Activated naive CD8-positive, alpha-beta T cell treated with anti-CD3 and anti-CD28 coated beads for 36 hours (primary cell): ENCODE data around the gene IL17B. TPM values are rescaled to one million over a fixed set of nuclear protein-coding genes. Genes with fewer than 3 reads are reported as not detected.

Experiments used
- DNase-seq: peaks from one replicate; pipeline ENCODE4 v3.0.0; 2021
- H3K27ac Mint-ChIP-seq: one replicate; pipeline ENCODE4 v1.8.0; 2022; ENCODE audit warnings: mild to moderate bottlenecking, moderate library complexity, mixed read lengths
- H3K27me3 Mint-ChIP-seq: one replicate; pipeline ENCODE4 v1.8.0; 2022; ENCODE audit warnings: mild to moderate bottlenecking, mixed read lengths
- H3K36me3 Mint-ChIP-seq: one replicate; pipeline ENCODE4 v1.8.0; 2021; ENCODE audit warnings: mild to moderate bottlenecking, mixed read lengths
- H3K4me1 Mint-ChIP-seq: one replicate; pipeline ENCODE4 v1.8.0; 2021; ENCODE audit warnings: mixed read lengths
- H3K4me3 Mint-ChIP-seq: one replicate; pipeline ENCODE4 v1.8.0; 2022; ENCODE audit warnings: mild to moderate bottlenecking, moderate library complexity, mixed read lengths
- H3K9me3 Mint-ChIP-seq: one replicate; pipeline ENCODE4 v1.8.0; 2022; ENCODE audit warnings: mixed read lengths
- total RNA-seq, 2 experiments: library from RNA; stranded (reverse); gene quantifications; one replicate each; pipeline ENCODE4 v1.2.3, GENCODE V29; 2021

IL17B gene
- total RNA-seq, 2 experiments from 2014 or later: not detected

GRCh38 chr5:149365418-149365817, 13.7 kb downstream of the IL17B start:
- no peak overlapping the region for H3K27ac Mint-ChIP-seq
- no peak for DNase-seq
- H3K36me3 Mint-ChIP-seq: peaks cover 6% of the 10 kb centered on the region
- no peak overlapping the region for H3K4me3 Mint-ChIP-seq
- no peaks in the 10 kb centered on the region for H3K9me3 Mint-ChIP-seq
- H3K27me3 Mint-ChIP-seq: no peaks in the 10 kb centered on the region
- peaks cover 7% of the 10 kb centered on the region for H3K4me1 Mint-ChIP-seq

GRCh38 chr5:149364719-149365118, 14.4 kb downstream of the IL17B start:
- DNase-seq: no peak
- H3K27me3 Mint-ChIP-seq: no peaks in the 10 kb centered on the region
- H3K27ac Mint-ChIP-seq: no peak overlapping the region
- no peaks in the 10 kb centered on the region for H3K9me3 Mint-ChIP-seq
- H3K4me1 Mint-ChIP-seq: peaks cover 14% of the 10 kb centered on the region
- H3K4me3 Mint-ChIP-seq: no peak overlapping the region
- H3K36me3 Mint-ChIP-seq: peaks cover 10% of the 10 kb centered on the region

GRCh38 chr5:149363936-149364335, 15.2 kb downstream of the IL17B start:
- peaks cover 20% of the 10 kb centered on the region for H3K4me1 Mint-ChIP-seq
- no peak for DNase-seq
- H3K4me3 Mint-ChIP-seq: no peak overlapping the region
- no peaks in the 10 kb centered on the region for H3K9me3 Mint-ChIP-seq
- H3K27ac Mint-ChIP-seq: no peak overlapping the region
- peaks cover 11% of the 10 kb centered on the region for H3K36me3 Mint-ChIP-seq
- H3K27me3 Mint-ChIP-seq: no peaks in the 10 kb centered on the region

GRCh38 chr5:149363358-149363757, 15.7 kb downstream of the IL17B start:
- H3K4me1 Mint-ChIP-seq: peaks cover 25% of the 10 kb centered on the region
- no peaks in the 10 kb centered on the region for H3K27me3 Mint-ChIP-seq
- no peak for DNase-seq
- H3K9me3 Mint-ChIP-seq: no peaks in the 10 kb centered on the region
- H3K4me3 Mint-ChIP-seq: no peak overlapping the region
- H3K27ac Mint-ChIP-seq: no peak overlapping the region
- peaks cover 14% of the 10 kb centered on the region for H3K36me3 Mint-ChIP-seq

GRCh38 chr5:149362541-149362940, 16.6 kb downstream of the IL17B start:
- DNase-seq: no peak
- peaks cover 25% of the 10 kb centered on the region for H3K4me1 Mint-ChIP-seq
- peaks cover 14% of the 10 kb centered on the region for H3K36me3 Mint-ChIP-seq
- H3K27me3 Mint-ChIP-seq: no peaks in the 10 kb centered on the region
- H3K9me3 Mint-ChIP-seq: no peaks in the 10 kb centered on the region
- H3K4me3 Mint-ChIP-seq: no peak overlapping the region
- no peak overlapping the region for H3K27ac Mint-ChIP-seq

GRCh38 chr5:149360272-149360671, 18.8 kb downstream of the IL17B start:
- Mint-ChIP-seq H3K27ac (peak overlapping the region; percentile 76), H3K9me3 (no peaks in the 10 kb centered on the region), H3K4me1 (peaks cover 41% of the 10 kb centered on the region), H3K36me3 (peaks cover 27% of the 10 kb centered on the region), H3K4me3 (no peak overlapping the region), H3K27me3 (no peaks in the 10 kb centered on the region)
- no peak for DNase-seq

GRCh38 chr5:149358868-149359495, 20.1 kb downstream of the IL17B start:
- peak overlapping the region; percentile 85 for H3K27ac Mint-ChIP-seq
- H3K4me1 Mint-ChIP-seq: peaks cover 50% of the 10 kb centered on the region
- no peaks in the 10 kb centered on the region for H3K27me3 Mint-ChIP-seq
- H3K36me3 Mint-ChIP-seq: peaks cover 40% of the 10 kb centered on the region
- H3K4me3 Mint-ChIP-seq: peak overlapping the region; percentile 87
- no peaks in the 10 kb centered on the region for H3K9me3 Mint-ChIP-seq
- DNase-seq: no peak

- Mint-ChIP-seq H3K9me3 (no peaks in the 10 kb centered on the region), H3K27ac (peak overlapping the region; percentile 85), H3K27me3 (no peaks in the 10 kb centered on the region), H3K36me3 (peaks cover 43% of the 10 kb centered on the region), H3K4me1 (peaks cover 55% of the 10 kb centered on the region), H3K4me3 (peak overlapping the region; percentile 87)
- peak; percentile 23 for DNase-seq
Observed at GRCh38 chr5:149358294-149358651, 20.8 kb downstream of the IL17B start.

GRCh38 chr5:149357370-149358293, 21.5 kb downstream of the IL17B start, which contains the start of gene PCYOX1L:
PCYOX1L (plus strand) TSS chr5:149358046; CDS start chr5:149358069, 23 bp downstream.
- H3K27me3 Mint-ChIP-seq: no peaks in the 10 kb centered on the region
- no peaks in the 10 kb centered on the region for H3K9me3 Mint-ChIP-seq
- H3K36me3 Mint-ChIP-seq: peaks cover 42% of the 10 kb centered on the region
- H3K4me1 Mint-ChIP-seq: peaks cover 58% of the 10 kb centered on the region
- H3K4me3 Mint-ChIP-seq: peak within 1 kb of the TSS; percentile 87
- DNase-seq: peak; percentile 96
- H3K27ac Mint-ChIP-seq: peak within 1 kb of the TSS; percentile 85

- Mint-ChIP-seq H3K27me3 (no peaks in the 10 kb centered on the region), H3K9me3 (no peaks in the 10 kb centered on the region), H3K4me1 (peaks cover 66% of the 10 kb centered on the region), H3K4me3 (peak overlapping the region; percentile 20), H3K27ac (no peak overlapping the region), H3K36me3 (peaks cover 50% of the 10 kb centered on the region)
- no peak for DNase-seq
Observed at GRCh38 chr5:149356391-149356790, 22.7 kb downstream of the IL17B start.

GRCh38 chr5:149355688-149356087, 23.4 kb downstream of the IL17B start:
- Mint-ChIP-seq H3K36me3 (peaks cover 51% of the 10 kb centered on the region), H3K4me3 (no peak overlapping the region), H3K9me3 (no peaks in the 10 kb centered on the region), H3K27me3 (no peaks in the 10 kb centered on the region), H3K4me1 (peaks cover 69% of the 10 kb centered on the region), H3K27ac (no peak overlapping the region)
- DNase-seq: no peak

- H3K27ac Mint-ChIP-seq: no peak overlapping the region
Observed at GRCh38 chr5:149353911-149354310, 25.2 kb downstream of the IL17B start.

GRCh38 chr5:149352169-149352568, 26.9 kb downstream of the IL17B start:
- Mint-ChIP-seq H3K27ac (no peak overlapping the region), H3K27me3 (no peaks in the 10 kb centered on the region), H3K4me3 (no peak overlapping the region), H3K36me3 (peaks cover 76% of the 10 kb centered on the region), H3K9me3 (no peaks in the 10 kb centered on the region), H3K4me1 (peaks cover 77% of the 10 kb centered on the region)
- DNase-seq: no peak

More at GRCh38 chr5:149353911-149354310, 25.2 kb downstream of the IL17B start:
- Mint-ChIP-seq H3K9me3 (no peaks in the 10 kb centered on the region), H3K4me1 (peaks cover 67% of the 10 kb centered on the region), H3K36me3 (peaks cover 61% of the 10 kb centered on the region), H3K27me3 (no peaks in the 10 kb centered on the region), H3K4me3 (no peak overlapping the region)
- no peak for DNase-seq

GRCh38 chr5:149349382-149349781, 29.7 kb downstream of the IL17B start:
- DNase-seq: no peak
- H3K27ac Mint-ChIP-seq: peak overlapping the region; percentile 93
- peak overlapping the region; percentile 22 for H3K4me3 Mint-ChIP-seq
- H3K36me3 Mint-ChIP-seq: peaks cover 69% of the 10 kb centered on the region
- no peaks in the 10 kb centered on the region for H3K27me3 Mint-ChIP-seq
- no peaks in the 10 kb centered on the region for H3K9me3 Mint-ChIP-seq
- H3K4me1 Mint-ChIP-seq: peaks cover 64% of the 10 kb centered on the region

GRCh38 chr5:149348518-149348917, 30.6 kb downstream of the IL17B start:
- no peak for DNase-seq
- Mint-ChIP-seq H3K27ac (peak overlapping the region; percentile 93), H3K4me3 (peak overlapping the region; percentile 98), H3K4me1 (peaks cover 66% of the 10 kb centered on the region), H3K9me3 (no peaks in the 10 kb centered on the region), H3K27me3 (no peaks in the 10 kb centered on the region), H3K36me3 (peaks cover 64% of the 10 kb centered on the region)
